Tibial artery (tissue), 4 donors: Measurements from ENCODE around the gene NRXN3.

Experiments used
- DNase-seq, 2 donors: peaks; one replicate each; pipeline ENCODE4 v3.0.0-alpha.2; 2019
- H3K27ac ChIP-seq, 2 donors: fragments of 200-600 bp; sonication (generic) in 1 of 2; 1 replicate in 1 of 2; 2 replicates in 1 of 2; pipeline ENCODE4 v1.5.1; 2018 to 2019; ENCODE audit warnings: mild to moderate bottlenecking in 1 of 2
- H3K27me3 ChIP-seq, 2 donors: fragments of 200-600 bp; sonication (generic) in 1 of 2; one replicate each; pipeline versions ENCODE4 v1.5.1 to v1.6.0; 2016 to 2019
- H3K36me3 ChIP-seq, 3 donors: fragments of 200-600 bp; sonication (generic) in 2 of 3; one replicate each; pipeline ENCODE4 v1.5.1; 2016 to 2019; ENCODE audit warnings: mild to moderate bottlenecking in 2 of 3
- H3K4me1 ChIP-seq, 4 donors: fragments of 200-600 bp; sonication (generic) in 2 of 4; 1 replicate in 3 of 4; 2 replicates in 1 of 4; pipeline ENCODE4 v1.5.1; 2016 to 2019
- H3K4me3 ChIP-seq, 2 donors: fragments of 200-600 bp; sonication (generic) in 1 of 2; 1 replicate in 1 of 2; 2 replicates in 1 of 2; pipeline ENCODE4 v1.5.1; 2018 to 2019; ENCODE audit warnings: mild to moderate bottlenecking in 2 of 2
- H3K9me3 ChIP-seq, 3 donors: fragments of 200-600 bp; sonication (generic) in 1 of 3; one replicate each; pipeline ENCODE4 v1.5.1; 2016 to 2019
- CTCF ChIP-seq, 2 experiments: fragments of 200-600 bp in 1 of 2; fragments of 450-650 bp in 1 of 2; IDR thresholded peaks; one replicate each; pipeline ENCODE4 v1.5.1; 2017 to 2019; ENCODE audit warnings: antibody characterized with exemption in 2 of 2, mild to moderate bottlenecking in 1 of 2, moderate library complexity in 1 of 2
- intact Hi-C: fragments of 100-400 bp; cut with DNase I; formaldehyde crosslinking; loops from one replicate; pipeline ENCODE4 v1.15.0; 2023; ENCODE audit warnings: low total_unique reads

Gene NRXN3

GRCh38 chr14:78501909-78502308, 331.7 kb downstream of the NRXN3 start:
- H3K9me3 ChIP-seq, result no peaks in the 10 kb centered on the region
- H3K4me1 ChIP-seq, result no peaks in the 10 kb centered on the region
- H3K27me3 ChIP-seq, result no peaks in the 10 kb centered on the region
- intact Hi-C loops, result no loop called here
- TF ChIP-seq CTCF (IDR thresholded peaks at IDR 0.05), result no peak
- no peak overlapping the region for H3K4me3 ChIP-seq
- H3K27ac ChIP-seq, result no peak overlapping the region
- no peaks in the 10 kb centered on the region for H3K36me3 ChIP-seq
- no peak for DNase-seq

- TF ChIP-seq CTCF (IDR thresholded peaks at IDR 0.05), result no peak
- H3K4me3 ChIP-seq, result no peak overlapping the region
- H3K9me3 ChIP-seq, result no peaks in the 10 kb centered on the region
- no peaks in the 10 kb centered on the region for H3K27me3 ChIP-seq
- no peak for DNase-seq
- no peaks in the 10 kb centered on the region for H3K36me3 ChIP-seq
- H3K4me1 ChIP-seq, result no peaks in the 10 kb centered on the region
- intact Hi-C loops, result no loop called here
- no peak overlapping the region for H3K27ac ChIP-seq
Measured at GRCh38 chr14:78508023-78508422, 337.9 kb downstream of the NRXN3 start.

GRCh38 chr14:78509516-78509915, 339.3 kb downstream of the NRXN3 start:
- DNase-seq, result no peak
- H3K27me3 ChIP-seq, result no peaks in the 10 kb centered on the region
- no peak overlapping the region for H3K27ac ChIP-seq
- TF ChIP-seq CTCF (IDR thresholded peaks at IDR 0.05), result no peak
- H3K4me1 ChIP-seq, result no peaks in the 10 kb centered on the region
- H3K9me3 ChIP-seq, result no peaks in the 10 kb centered on the region
- no peak overlapping the region for H3K4me3 ChIP-seq
- H3K36me3 ChIP-seq, result no peaks in the 10 kb centered on the region
- intact Hi-C loops, result no loop called here

- no peak for DNase-seq
- Histone ChIP-seq H3K27ac (no peak overlapping the region), H3K4me1 (no peaks in the 10 kb centered on the region), H3K4me3 (no peak overlapping the region), H3K9me3 (no peaks in the 10 kb centered on the region), H3K36me3 (no peaks in the 10 kb centered on the region), H3K27me3 (no peaks in the 10 kb centered on the region)
- intact Hi-C loops, result no loop called here
- no peak for TF ChIP-seq CTCF (IDR thresholded peaks at IDR 0.05)
Measured at GRCh38 chr14:78512021-78512420, 341.8 kb downstream of the NRXN3 start.

- Histone ChIP-seq H3K9me3 (no peaks in the 10 kb centered on the region), H3K27me3 (no peaks in the 10 kb centered on the region), H3K36me3 (no peaks in the 10 kb centered on the region), H3K4me3 (no peak overlapping the region), H3K27ac (no peak overlapping the region), H3K4me1 (no peaks in the 10 kb centered on the region)
- DNase-seq, result no peak
- intact Hi-C loops, result no loop called here
- no peak for TF ChIP-seq CTCF (IDR thresholded peaks at IDR 0.05)
Measured at GRCh38 chr14:78519863-78520262, 349.7 kb downstream of the NRXN3 start.

GRCh38 chr14:78524196-78524595, 354.0 kb downstream of the NRXN3 start:
- Histone ChIP-seq H3K4me1 (no peaks in the 10 kb centered on the region), H3K4me3 (no peak overlapping the region), H3K27me3 (no peaks in the 10 kb centered on the region), H3K27ac (no peak overlapping the region), H3K9me3 (no peaks in the 10 kb centered on the region), H3K36me3 (no peaks in the 10 kb centered on the region)
- intact Hi-C loops, result no loop called here
- no peak for TF ChIP-seq CTCF (IDR thresholded peaks at IDR 0.05)
- no peak for DNase-seq
